Caco-2 (cell line): Measurements from ENCODE around the gene POLR3H. TPM values are rescaled to one million over a fixed set of nuclear protein-coding genes. Genes with fewer than 3 reads are reported as not detected.

ENCODE experiments used
- BruUV-seq: library from RNA; stranded (reverse); fragments of 400-500 nt; replicated peaks from 2 replicates; lab custom pipeline; 2021; lab: Mats Ljungman, UMichigan
- CTCF ChIA-PET: fragments of 300-600 bp; sonication (Branson Sonifier 250); formaldehyde crosslinking; loops from one replicate; lab custom pipeline; 2022; ENCODE audit warnings: antibody characterized with exemption; lab: Charles Lee
- POLR2A ChIA-PET: fragments of 300-600 bp; sonication (Branson Sonifier 250); formaldehyde crosslinking; loops from one replicate; lab custom pipeline; 2022; ENCODE audit warnings: antibody characterized with exemption; lab: Charles Lee
- DNase-seq, 2 experiments: peaks; one replicate each; pipeline versions ENCODE4 v3.0.0 to v3.0.0-alpha.2; 2020 to 2022
- H3K27me3 ChIP-seq: replicated peaks from 2 replicates; pipeline ENCODE4 v1.6.0; 2011; ENCODE audit warnings: low read length; ENCODE audit not compliant: control insufficient read depth, insufficient read depth
- H3K36me3 ChIP-seq: 2 replicates; pipeline ENCODE4 v1.5.1; 2011; ENCODE audit warnings: low read length; ENCODE audit not compliant: control insufficient read depth, insufficient read depth
- H3K4me1 ChIP-seq: fragments of 250-450 bp; sonication (Bioruptor Pico); 2 replicates; pipeline ENCODE4 v1.5.1; 2020; ENCODE audit warnings: mild to moderate bottlenecking
- H3K4me3 ChIP-seq: 2 replicates; pipeline ENCODE4 v1.5.1; 2011; ENCODE audit warnings: low read depth, mild to moderate bottlenecking, control low read depth, low read length
- H3K9me3 ChIP-seq: fragments of 250-450 bp; sonication (Bioruptor Pico); 2 replicates; pipeline ENCODE4 v1.5.1; 2020; ENCODE audit warnings: mild to moderate bottlenecking, moderate library complexity
- H3K27ac Mint-ChIP-seq: one replicate; pipeline ENCODE4 v1.8.0; 2022; ENCODE audit warnings: mixed read lengths; ENCODE audit not compliant: unreplicated experiment
- H3K27me3 Mint-ChIP-seq: one replicate; pipeline ENCODE4 v1.8.0; 2022; ENCODE audit warnings: mixed read lengths; ENCODE audit not compliant: insufficient read depth, unreplicated experiment
- H3K36me3 Mint-ChIP-seq: one replicate; pipeline ENCODE4 v1.8.0; 2022; ENCODE audit warnings: mild to moderate bottlenecking, mixed read lengths; ENCODE audit not compliant: insufficient read depth, unreplicated experiment
- H3K4me1 Mint-ChIP-seq: one replicate; pipeline ENCODE4 v1.8.0; 2022; ENCODE audit warnings: low read depth, mixed read lengths; ENCODE audit not compliant: unreplicated experiment
- H3K4me3 Mint-ChIP-seq: one replicate; pipeline ENCODE4 v1.8.0; 2022; ENCODE audit warnings: mild to moderate bottlenecking, moderate library complexity, mixed read lengths; ENCODE audit not compliant: unreplicated experiment
- H3K9me3 Mint-ChIP-seq: one replicate; pipeline ENCODE4 v1.8.0; 2022; ENCODE audit warnings: mixed read lengths; ENCODE audit not compliant: unreplicated experiment
- intact Hi-C: fragments of 100-400 bp; cut with micrococcal nuclease; formaldehyde crosslinking; loops from one replicate; pipeline ENCODE4 v1.10.0; 2022; ENCODE audit not compliant: unreplicated experiment
- total RNA-seq: library from RNA; stranded (reverse); gene quantifications from 2 replicates; pipeline ENCODE4 v1.2.3, GENCODE V29; 2022
- TF ChIP-seq, protein P1 (sequence below), 2 experiments: fragments of 200-600 bp in 1 of 2; IDR thresholded peaks; 1 replicate in 1 of 2; 2 replicates in 1 of 2; pipeline versions ENCODE4 v1.5.1 to v1.8.0; 2011 to 2022; ENCODE audit warnings: antibody characterized with exemption in 1 of 2, control low read depth in 1 of 2, inconsistent platforms in 1 of 2, low read depth in 1 of 2, low read length in 1 of 2, mild to moderate bottlenecking in 1 of 2, moderate library complexity in 1 of 2; ENCODE audit not compliant: insufficient read depth in 1 of 2, severe bottlenecking in 1 of 2, unreplicated experiment in 1 of 2

Gene POLR3H
- total RNA-seq, 1 experiment from 2014 or later, result 42.2 TPM

- TF ChIP-seq, protein P1, sequence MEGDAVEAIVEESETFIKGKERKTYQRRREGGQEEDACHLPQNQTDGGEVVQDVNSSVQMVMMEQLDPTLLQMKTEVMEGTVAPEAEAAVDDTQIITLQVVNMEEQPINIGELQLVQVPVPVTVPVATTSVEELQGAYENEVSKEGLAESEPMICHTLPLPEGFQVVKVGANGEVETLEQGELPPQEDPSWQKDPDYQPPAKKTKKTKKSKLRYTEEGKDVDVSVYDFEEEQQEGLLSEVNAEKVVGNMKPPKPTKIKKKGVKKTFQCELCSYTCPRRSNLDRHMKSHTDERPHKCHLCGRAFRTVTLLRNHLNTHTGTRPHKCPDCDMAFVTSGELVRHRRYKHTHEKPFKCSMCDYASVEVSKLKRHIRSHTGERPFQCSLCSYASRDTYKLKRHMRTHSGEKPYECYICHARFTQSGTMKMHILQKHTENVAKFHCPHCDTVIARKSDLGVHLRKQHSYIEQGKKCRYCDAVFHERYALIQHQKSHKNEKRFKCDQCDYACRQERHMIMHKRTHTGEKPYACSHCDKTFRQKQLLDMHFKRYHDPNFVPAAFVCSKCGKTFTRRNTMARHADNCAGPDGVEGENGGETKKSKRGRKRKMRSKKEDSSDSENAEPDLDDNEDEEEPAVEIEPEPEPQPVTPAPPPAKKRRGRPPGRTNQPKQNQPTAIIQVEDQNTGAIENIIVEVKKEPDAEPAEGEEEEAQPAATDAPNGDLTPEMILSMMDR (IDR thresholded peaks at IDR 0.05; ENCODE audit: insufficient read depth in 1 of 2, low read depth in 1 of 2, low read length in 1 of 2, severe bottlenecking in 1 of 2, unreplicated experiment in 1 of 2), result no peak
- Mint-ChIP-seq H3K4me3 (no peak overlapping the region), H3K9me3 (no peaks in the 10 kb centered on the region), H3K27ac (peak overlapping the region; percentile 36), H3K4me1 (peaks cover 7% of the 10 kb centered on the region), H3K27me3 (no peaks in the 10 kb centered on the region), H3K36me3 (peaks cover 100% of the 10 kb centered on the region)
- ChIA-PET CTCF (interaction anchor here (1.2 to 2.0 kb wide), 2 partner anchors 122 kb away, joined by 4 to 14 read pairs; no protein-coding TSS in a partner anchor), POLR2A (interaction anchor here (0.9 kb wide), 1 partner anchor 79 kb away, joined by 4 read pairs; the partner anchor contains the start of gene TOB2)
- H3K4me1 ChIP-seq, result no peaks in the 10 kb centered on the region
- intact Hi-C loops, result no loop called here
- DNase-seq, result no peak
- no TSS peak for BruUV-seq
- peaks cover 9% of the 10 kb centered on the region for H3K36me3 ChIP-seq
- H3K9me3 ChIP-seq, result no peaks in the 10 kb centered on the region
- H3K4me3 ChIP-seq, result no peak overlapping the region
- H3K27me3 ChIP-seq, result no peaks in the 10 kb centered on the region
These were observed 18.6 kb downstream of the POLR3H start for GRCh38 chr22:41525450-41526225.

DNA sequence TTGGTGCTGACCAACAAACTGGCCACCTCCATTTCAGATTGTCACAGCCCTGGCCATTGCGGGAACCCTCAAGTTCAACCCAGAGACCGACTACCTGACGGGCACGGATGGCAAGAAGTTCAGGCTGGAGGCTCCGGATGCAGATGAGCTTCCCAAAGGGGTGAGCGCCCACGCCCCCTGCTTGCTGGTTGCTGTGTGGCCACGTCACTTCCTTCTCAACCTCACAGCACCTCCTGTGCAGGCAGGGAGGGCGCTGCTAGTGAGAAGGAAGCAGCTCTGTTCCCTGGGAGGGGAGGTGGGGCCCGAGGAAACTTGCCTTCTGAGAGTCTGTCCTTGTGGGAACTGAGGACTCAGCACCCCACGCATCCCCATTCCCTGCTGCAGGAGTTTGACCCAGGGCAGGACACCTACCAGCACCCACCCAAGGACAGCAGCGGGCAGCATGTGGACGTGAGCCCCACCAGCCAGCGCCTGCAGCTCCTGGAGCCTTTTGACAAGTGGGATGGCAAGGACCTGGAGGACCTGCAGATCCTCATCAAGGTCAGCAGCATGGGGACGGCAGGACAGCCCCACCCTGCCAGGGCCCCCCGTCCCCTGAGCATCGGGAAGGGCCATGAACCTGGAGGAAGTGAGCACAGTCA lies 19.3 kb downstream of the POLR3H start:
- H3K9me3 Mint-ChIP-seq, result no peaks in the 10 kb centered on the region
- H3K27me3 Mint-ChIP-seq, result no peaks in the 10 kb centered on the region
- H3K27ac Mint-ChIP-seq, result peak overlapping the region; percentile 36
- BruUV-seq, result no TSS peak
- DNase-seq, result no peak
- Histone ChIP-seq H3K27me3 (no peaks in the 10 kb centered on the region), H3K4me3 (no peak overlapping the region), H3K4me1 (no peaks in the 10 kb centered on the region), H3K9me3 (no peaks in the 10 kb centered on the region), H3K36me3 (peaks cover 9% of the 10 kb centered on the region)
- peaks cover 98% of the 10 kb centered on the region for H3K36me3 Mint-ChIP-seq
- no peak overlapping the region for H3K4me3 Mint-ChIP-seq
- peaks cover 7% of the 10 kb centered on the region for H3K4me1 Mint-ChIP-seq
- TF ChIP-seq, protein P1 (IDR thresholded peaks at IDR 0.05; ENCODE audit: insufficient read depth in 1 of 2, low read depth in 1 of 2, low read length in 1 of 2, severe bottlenecking in 1 of 2, unreplicated experiment in 1 of 2), result no peak
- POLR2A ChIA-PET, result interaction anchor here (0.9 kb wide), 1 partner anchor 79 kb away, joined by 4 read pairs; the partner anchor contains the start of gene TOB2
- CTCF ChIA-PET, result interaction anchor here (1.2 kb wide), 1 partner anchor 121 kb away, joined by 4 read pairs; no protein-coding TSS in a partner anchor
- intact Hi-C loops, result no loop called here

GRCh38 chr22:41524251-41524661 lies 20.0 kb downstream of the POLR3H start:
- POLR2A ChIA-PET, result interaction anchor here (0.9 kb wide), 1 partner anchor 78 kb away, joined by 4 read pairs; the partner anchor contains the start of gene TOB2
- Mint-ChIP-seq H3K36me3 (peaks cover 97% of the 10 kb centered on the region), H3K4me3 (no peak overlapping the region), H3K27me3 (no peaks in the 10 kb centered on the region), H3K9me3 (no peaks in the 10 kb centered on the region), H3K27ac (peak overlapping the region; percentile 35), H3K4me1 (peaks cover 7% of the 10 kb centered on the region)
- BruUV-seq, result no TSS peak
- CTCF ChIA-PET, result interaction anchor here (0.5 to 1.9 kb wide), 3 partner anchors 42 to 121 kb away, joined by 3 to 5 read pairs (median 4); no protein-coding TSS in a partner anchor
- DNase-seq, result no peak
- no peaks in the 10 kb centered on the region for H3K9me3 ChIP-seq
- H3K4me3 ChIP-seq, result no peak overlapping the region
- intact Hi-C loops, result no loop called here
- no peaks in the 10 kb centered on the region for H3K4me1 ChIP-seq
- H3K36me3 ChIP-seq, result peaks cover 9% of the 10 kb centered on the region
- TF ChIP-seq, protein P1 (IDR thresholded peaks at IDR 0.05; ENCODE audit: insufficient read depth in 1 of 2, low read depth in 1 of 2, low read length in 1 of 2, severe bottlenecking in 1 of 2, unreplicated experiment in 1 of 2), result no peak
- no peaks in the 10 kb centered on the region for H3K27me3 ChIP-seq
